OCI-LY3 (cell line): Measurements from ENCODE around the gene FAM13A.

ENCODE experiments used
- H2AFZ ChIP-seq: fragments of 200-600, 300-600 bp; shearing (Covaris generic); 2 replicates; pipeline ENCODE4 v1.6.0; 2014; ENCODE audit warnings: antibody characterized with exemption, low read depth, low read length
- H3K27ac ChIP-seq: fragments of 200-600, 300-600 bp; sonication (generic); 2 replicates; pipeline ENCODE4 v1.5.1; 2014; ENCODE audit warnings: mild to moderate bottlenecking, low read length, moderate library complexity, mixed read lengths
- H3K27me3 ChIP-seq: fragments of 200-600, 300-600 bp; sonication (generic); 2 replicates; pipeline ENCODE4 v1.6.1; 2014; ENCODE audit warnings: low read depth, low read length, mixed read lengths
- H3K36me3 ChIP-seq: fragments of 200-600, 300-600 bp; sonication (generic); replicated peaks from 2 replicates; pipeline ENCODE3; 2014; ENCODE audit warnings: low read depth, low read length, mixed read lengths
- H3K4me1 ChIP-seq: fragments of 300-600, 200-600 bp; sonication (generic); 2 replicates; pipeline ENCODE4 v1.6.1; 2014; ENCODE audit warnings: low read length, mixed read lengths
- H3K4me2 ChIP-seq: fragments of 200-600, 300-600 bp; sonication (generic); 2 replicates; pipeline ENCODE4 v1.6.1; 2014; ENCODE audit warnings: low read length, mixed read lengths
- H3K4me3 ChIP-seq: fragments of 300-600, 200-600 bp; sonication (generic); 2 replicates; pipeline ENCODE4 v1.5.1; 2014; ENCODE audit warnings: antibody characterized with exemption, mild to moderate bottlenecking, low read length, moderate library complexity
- H3K79me2 ChIP-seq: fragments of 300-600, 200-600 bp; shearing (Covaris generic); 2 replicates; pipeline ENCODE4 v1.6.1; 2014; ENCODE audit warnings: mild to moderate bottlenecking, low read length, mixed read lengths
- H3K9ac ChIP-seq: fragments of 300-600, 200-600 bp; shearing (Covaris generic); 2 replicates; pipeline ENCODE4 v1.6.0; 2014; ENCODE audit warnings: mild to moderate bottlenecking, low read length, moderate library complexity
- H3K9me3 ChIP-seq: fragments of 200-600, 300-600 bp; shearing (Covaris generic); 2 replicates; pipeline ENCODE4 v1.6.1; 2014; ENCODE audit warnings: low read length, mixed read lengths; ENCODE audit not compliant: insufficient read depth
- H4K20me1 ChIP-seq: fragments of 200-600, 300-600 bp; sonication (generic); 2 replicates; pipeline ENCODE4 v1.6.1; 2016; ENCODE audit warnings: low read length, mixed read lengths; ENCODE audit not compliant: insufficient read depth
- EZH2phosphoT487 ChIP-seq: fragments of 200-600 bp; shearing (Covaris generic); IDR thresholded peaks from 2 replicates; pipeline ENCODE4 v1.6.1; 2018; ENCODE audit warnings: antibody characterized with exemption, mixed run types, low read depth
- TF ChIP-seq, protein P1 (sequence below): fragments of 200-600, 300-600 bp; sonication (generic); IDR thresholded peaks from 2 replicates; pipeline ENCODE4 v1.5.1; 2014; ENCODE audit warnings: antibody characterized with exemption, low read length, low read depth

FAM13A gene

DNA sequence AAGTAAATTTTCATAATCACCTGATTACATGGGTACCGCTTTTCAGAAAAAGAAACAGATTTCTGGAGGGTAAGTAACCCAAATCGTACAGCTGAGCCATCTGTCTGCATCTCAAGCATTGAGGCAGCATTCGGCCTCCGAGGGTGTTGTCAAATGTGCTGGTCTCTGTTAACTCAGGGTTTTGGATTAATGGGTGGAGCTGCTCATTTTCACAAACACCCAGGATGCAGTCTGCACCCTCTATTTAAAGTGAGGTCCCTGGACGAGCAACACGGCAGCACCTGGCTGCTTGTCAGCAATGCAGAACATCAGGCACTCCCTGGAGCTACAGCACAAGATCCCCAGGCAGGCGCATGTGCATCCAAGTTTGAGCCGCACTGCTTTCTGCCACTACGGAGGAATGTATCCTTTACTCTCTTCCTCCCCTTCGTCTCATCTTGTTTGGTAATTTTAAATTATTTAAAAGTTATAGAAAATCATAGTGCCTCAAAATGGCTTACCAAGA is 334.7 kb downstream of the FAM13A start:
- Histone ChIP-seq H3K27me3 (no peaks in the 10 kb centered on the region), H3K9me3 (peaks cover 16% of the 10 kb centered on the region), H3K79me2 (no peaks in the 10 kb centered on the region), H2AFZ (no peak overlapping the region), H4K20me1 (no peaks in the 10 kb centered on the region), H3K4me1 (no peaks in the 10 kb centered on the region), H3K9ac (no peak overlapping the region), H3K4me3 (no peak overlapping the region), H3K4me2 (no peak overlapping the region), H3K36me3 (peaks cover 20% of the 10 kb centered on the region), H3K27ac (no peak overlapping the region)
- no peak for TF ChIP-seq EZH2phosphoT487

GRCh38 chr4:88720451-88721428 is 336.2 kb downstream of the FAM13A start:
- Histone ChIP-seq H3K36me3 (peaks cover 31% of the 10 kb centered on the region), H3K4me2 (no peak overlapping the region), H4K20me1 (no peaks in the 10 kb centered on the region), H3K27ac (no peak overlapping the region), H3K9ac (no peak overlapping the region), H3K4me3 (no peak overlapping the region), H2AFZ (no peak overlapping the region), H3K79me2 (no peaks in the 10 kb centered on the region), H3K9me3 (peaks cover 27% of the 10 kb centered on the region), H3K4me1 (no peaks in the 10 kb centered on the region), H3K27me3 (no peaks in the 10 kb centered on the region)
- TF ChIP-seq, protein P1, sequence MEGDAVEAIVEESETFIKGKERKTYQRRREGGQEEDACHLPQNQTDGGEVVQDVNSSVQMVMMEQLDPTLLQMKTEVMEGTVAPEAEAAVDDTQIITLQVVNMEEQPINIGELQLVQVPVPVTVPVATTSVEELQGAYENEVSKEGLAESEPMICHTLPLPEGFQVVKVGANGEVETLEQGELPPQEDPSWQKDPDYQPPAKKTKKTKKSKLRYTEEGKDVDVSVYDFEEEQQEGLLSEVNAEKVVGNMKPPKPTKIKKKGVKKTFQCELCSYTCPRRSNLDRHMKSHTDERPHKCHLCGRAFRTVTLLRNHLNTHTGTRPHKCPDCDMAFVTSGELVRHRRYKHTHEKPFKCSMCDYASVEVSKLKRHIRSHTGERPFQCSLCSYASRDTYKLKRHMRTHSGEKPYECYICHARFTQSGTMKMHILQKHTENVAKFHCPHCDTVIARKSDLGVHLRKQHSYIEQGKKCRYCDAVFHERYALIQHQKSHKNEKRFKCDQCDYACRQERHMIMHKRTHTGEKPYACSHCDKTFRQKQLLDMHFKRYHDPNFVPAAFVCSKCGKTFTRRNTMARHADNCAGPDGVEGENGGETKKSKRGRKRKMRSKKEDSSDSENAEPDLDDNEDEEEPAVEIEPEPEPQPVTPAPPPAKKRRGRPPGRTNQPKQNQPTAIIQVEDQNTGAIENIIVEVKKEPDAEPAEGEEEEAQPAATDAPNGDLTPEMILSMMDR: no peak
- no peak for TF ChIP-seq EZH2phosphoT487

- H4K20me1 ChIP-seq: no peaks in the 10 kb centered on the region
- H3K36me3 ChIP-seq: peaks cover 28% of the 10 kb centered on the region
- H2AFZ ChIP-seq: no peak overlapping the region
- TF ChIP-seq, protein P1: no peak
- no peak for TF ChIP-seq EZH2phosphoT487
- H3K4me3 ChIP-seq: no peak overlapping the region
- H3K9me3 ChIP-seq: peaks cover 28% of the 10 kb centered on the region
- no peaks in the 10 kb centered on the region for H3K79me2 ChIP-seq
- H3K27me3 ChIP-seq: no peaks in the 10 kb centered on the region
- H3K27ac ChIP-seq: no peak overlapping the region
- H3K9ac ChIP-seq: no peak overlapping the region
- H3K4me1 ChIP-seq: no peaks in the 10 kb centered on the region
- no peak overlapping the region for H3K4me2 ChIP-seq
These were observed 337.6 kb downstream of the FAM13A start for GRCh38 chr4:88719381-88719780.

- no peaks in the 10 kb centered on the region for H3K4me1 ChIP-seq
- H3K4me2 ChIP-seq: no peak overlapping the region
- peaks cover 28% of the 10 kb centered on the region for H3K36me3 ChIP-seq
- H3K9me3 ChIP-seq: peaks cover 28% of the 10 kb centered on the region
- TF ChIP-seq, protein P1: no peak
- TF ChIP-seq EZH2phosphoT487: no peak
- no peaks in the 10 kb centered on the region for H4K20me1 ChIP-seq
- no peak overlapping the region for H2AFZ ChIP-seq
- no peak overlapping the region for H3K4me3 ChIP-seq
- no peak overlapping the region for H3K9ac ChIP-seq
- no peaks in the 10 kb centered on the region for H3K79me2 ChIP-seq
- H3K27ac ChIP-seq: no peak overlapping the region
- no peaks in the 10 kb centered on the region for H3K27me3 ChIP-seq
These were observed 338.9 kb downstream of the FAM13A start for GRCh38 chr4:88718098-88718497.
